Epidermal melanocyte (primary cell): ENCODE results near the gene AMBP.
"Not testable (repeated sequence)": the region's sequence is repeated elsewhere in the genome, so short reads cannot be mapped to it uniquely, and the experiment has no call there.

ENCODE experiments used
- DNase-seq: peaks from one replicate; pipeline ENCODE4 v3.0.0; 2011; ENCODE audit warnings: low spot score; ENCODE audit not compliant: insufficient read length

The AMBP gene

DNA sequence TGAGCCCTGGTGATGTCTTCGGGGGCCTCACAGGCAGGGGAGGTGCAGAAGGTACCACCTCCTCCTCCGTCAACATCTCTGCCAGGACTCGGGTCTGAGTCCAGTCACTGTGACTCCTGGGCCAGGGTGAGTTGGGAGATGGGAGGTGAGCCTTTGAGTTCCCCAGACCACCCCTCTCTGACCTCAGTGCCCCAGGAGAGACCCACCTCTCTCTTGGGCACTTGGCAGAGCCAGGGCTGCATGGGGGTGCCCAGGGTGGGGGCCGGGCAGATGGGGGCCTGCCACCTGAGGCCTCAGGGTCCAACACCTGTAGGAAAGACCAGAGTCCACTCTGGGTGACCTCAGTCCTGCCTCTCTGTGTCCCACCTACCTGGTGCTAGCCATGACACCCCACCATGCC is 14.2 kb upstream of the AMBP start:
- no peak for DNase-seq

DNA sequence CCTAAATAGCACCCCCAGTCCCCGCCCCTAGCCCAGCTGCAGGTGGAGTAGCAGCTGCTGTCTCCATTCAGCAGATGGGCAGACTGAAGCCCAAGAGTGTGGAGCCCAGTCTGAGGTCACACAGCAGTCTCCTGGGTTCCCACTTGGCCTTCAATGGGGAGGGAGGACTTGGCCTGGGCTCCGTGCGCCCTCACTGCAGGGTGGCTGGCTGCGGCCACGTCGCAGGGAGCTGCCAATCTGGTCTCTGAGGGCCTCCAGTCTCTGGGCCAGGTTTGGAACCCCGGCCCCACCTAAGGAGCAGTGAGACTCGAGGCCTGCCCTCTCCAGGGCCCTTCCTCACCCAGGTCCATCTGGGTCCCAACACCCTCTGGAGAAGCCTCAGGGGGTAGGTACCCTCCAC is 13.6 kb upstream of the AMBP start:
- no peak for DNase-seq

DNA sequence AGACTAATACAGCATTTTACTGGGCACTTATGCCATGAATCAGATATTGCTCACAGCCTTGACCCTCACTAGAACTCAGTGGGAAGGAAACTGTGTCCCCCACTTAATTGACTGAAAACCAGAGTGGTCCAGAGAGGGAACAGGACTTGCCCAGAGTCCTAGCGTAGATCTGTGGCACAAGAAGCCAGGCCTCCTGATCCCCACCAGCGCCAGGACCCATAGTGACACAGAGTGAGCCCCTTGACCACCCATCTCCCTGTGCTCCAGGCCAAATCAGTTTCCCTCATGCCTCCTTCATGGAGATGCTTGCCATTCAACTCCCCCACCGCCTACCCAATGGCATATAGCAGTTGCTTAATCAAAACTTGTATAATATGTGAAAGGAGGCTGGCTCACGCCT is 12.7 kb upstream of the AMBP start:
- DNase-seq, result no peak

DNA sequence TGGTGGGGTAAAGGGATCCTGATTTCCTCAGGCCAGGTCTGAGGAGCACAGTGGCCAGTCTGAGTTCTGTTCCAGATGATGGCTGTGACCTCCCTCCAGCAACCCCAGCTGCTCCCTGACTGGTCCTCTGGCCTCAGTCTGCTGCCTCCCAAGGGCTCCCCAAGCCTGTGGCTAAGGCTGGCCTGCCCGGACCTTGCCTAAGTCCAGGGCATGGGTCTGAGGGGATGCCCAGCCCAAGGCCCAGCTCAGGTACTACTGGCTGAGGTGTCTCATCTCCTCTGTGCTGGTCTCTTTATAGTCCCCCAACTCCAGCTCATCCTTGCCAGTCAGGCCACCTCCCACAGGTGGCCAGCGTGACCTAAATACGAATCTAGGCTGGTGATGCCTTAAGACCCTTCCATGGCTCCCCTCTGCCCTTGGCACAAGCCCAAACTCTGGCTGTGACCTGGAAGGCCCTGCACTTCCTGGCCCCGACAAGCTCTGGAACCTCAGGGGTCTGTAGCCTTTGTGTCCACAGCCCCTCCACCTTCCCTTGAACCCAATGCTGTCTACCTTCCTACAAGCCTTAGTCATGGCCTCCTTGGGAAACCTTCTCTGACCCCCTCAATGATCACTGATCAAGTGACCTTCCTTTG is 11.2 kb upstream of the AMBP start:
- DNase-seq, result no peak

DNA sequence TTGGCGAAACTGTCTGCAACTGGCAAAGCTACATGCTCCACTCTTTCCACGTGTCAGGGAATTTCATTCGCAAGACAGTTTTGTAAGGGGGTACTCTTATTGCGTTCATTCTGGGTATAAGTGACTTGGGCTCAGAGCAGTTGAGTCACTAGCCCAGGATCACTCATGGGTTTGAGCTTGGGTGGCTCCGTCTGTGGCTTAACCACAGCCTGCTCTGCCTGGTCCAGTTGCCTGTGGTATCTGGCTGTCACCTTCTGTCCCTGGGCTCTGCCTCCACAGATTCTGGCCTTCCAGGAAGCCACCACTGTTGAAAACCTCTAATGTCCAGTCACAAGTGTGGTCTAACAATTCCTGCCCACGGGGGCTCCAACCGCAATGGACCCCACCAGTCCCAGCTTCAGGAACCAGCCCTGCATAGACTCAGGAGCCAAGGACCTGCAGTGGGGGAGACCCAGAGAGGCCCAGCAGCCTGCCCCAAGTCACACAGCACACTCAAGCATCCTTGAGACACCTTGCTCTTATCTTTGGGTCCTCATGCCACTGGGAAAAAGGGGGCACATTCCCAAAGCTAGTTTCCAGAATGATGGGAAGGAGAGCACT is 10.6 kb upstream of the AMBP start:
- no peak for DNase-seq

DNA sequence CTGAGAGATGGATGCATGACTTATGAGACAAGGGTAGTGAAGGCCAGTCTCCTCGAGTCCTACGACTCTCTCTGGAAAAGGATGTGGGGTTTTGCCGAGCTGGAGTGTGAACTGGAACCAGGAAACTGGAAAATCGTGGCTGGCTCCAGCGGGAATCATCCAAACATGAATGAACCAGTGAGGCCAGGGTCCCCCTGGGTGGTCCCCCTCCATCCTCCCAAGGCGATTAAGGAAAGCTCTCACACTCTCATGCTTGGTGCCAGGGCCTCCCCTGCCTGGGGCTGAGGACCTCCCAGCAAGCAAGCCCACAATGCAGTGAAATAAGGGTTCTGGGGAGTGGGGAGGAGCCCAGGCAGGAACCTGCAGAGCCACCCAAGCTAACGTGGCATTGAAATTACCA is 9.6 kb upstream of the AMBP start:
- no peak for DNase-seq

DNA sequence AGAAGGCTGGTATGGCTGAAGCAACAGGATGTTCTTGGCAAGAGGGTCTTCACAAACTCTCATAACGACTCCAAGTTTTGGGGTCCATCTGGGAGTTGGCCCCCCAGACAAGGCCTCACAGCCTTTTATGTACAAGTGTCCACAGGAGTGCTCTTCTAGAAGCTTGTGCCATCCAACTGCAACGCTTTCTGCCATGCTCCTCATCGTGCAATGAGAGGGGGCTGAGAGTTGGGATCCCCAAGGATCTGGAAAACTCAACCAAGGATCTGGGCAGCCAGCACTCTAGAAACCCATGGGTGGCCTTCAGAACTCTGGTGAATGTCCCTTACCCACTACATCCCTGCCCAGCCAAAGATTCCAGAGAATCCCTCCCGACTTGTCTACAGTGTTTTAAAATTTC is 8.5 kb upstream of the AMBP start:
- no peak for DNase-seq

DNA sequence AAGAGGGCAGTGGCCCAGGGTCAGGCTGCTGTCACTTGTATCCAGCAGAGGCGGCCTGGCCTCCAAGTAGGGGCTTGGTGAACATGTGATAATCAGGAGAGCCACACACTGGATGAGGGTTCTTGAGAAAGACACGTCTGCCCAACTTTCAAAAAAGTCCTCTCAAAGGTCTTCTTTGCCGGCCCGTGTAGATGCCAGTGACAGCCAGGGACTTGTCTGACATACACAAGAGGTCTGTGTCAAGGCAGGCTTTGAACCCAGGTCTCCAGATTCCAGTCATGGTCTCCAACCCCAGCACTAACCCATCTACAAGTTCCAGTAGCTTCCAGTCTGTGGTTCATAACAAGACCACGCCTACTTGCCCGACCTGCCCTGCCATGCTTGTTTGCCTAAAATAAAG is 7.9 kb upstream of the AMBP start:
- no peak for DNase-seq

DNA sequence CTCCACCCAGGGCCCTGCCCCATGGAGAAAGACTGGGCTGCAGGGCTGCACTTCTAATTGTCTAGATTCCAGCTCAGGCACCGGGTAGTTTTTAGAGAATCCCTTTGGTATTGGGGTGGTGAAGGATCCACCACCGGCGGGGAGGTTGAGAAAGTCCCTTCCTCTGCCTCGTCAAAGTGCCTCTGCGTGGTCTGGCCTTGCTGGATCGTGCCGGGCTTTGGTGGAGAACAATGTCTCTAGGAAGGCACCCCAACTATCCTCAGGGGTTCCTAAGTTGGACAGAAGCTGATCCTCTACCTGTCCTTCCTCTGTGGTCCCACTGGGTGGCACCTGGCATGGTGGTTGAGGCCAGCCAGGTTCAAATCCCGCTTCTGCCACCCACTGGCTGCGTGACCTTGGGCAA is 7.3 kb upstream of the AMBP start:
- DNase-seq, result no peak

DNA sequence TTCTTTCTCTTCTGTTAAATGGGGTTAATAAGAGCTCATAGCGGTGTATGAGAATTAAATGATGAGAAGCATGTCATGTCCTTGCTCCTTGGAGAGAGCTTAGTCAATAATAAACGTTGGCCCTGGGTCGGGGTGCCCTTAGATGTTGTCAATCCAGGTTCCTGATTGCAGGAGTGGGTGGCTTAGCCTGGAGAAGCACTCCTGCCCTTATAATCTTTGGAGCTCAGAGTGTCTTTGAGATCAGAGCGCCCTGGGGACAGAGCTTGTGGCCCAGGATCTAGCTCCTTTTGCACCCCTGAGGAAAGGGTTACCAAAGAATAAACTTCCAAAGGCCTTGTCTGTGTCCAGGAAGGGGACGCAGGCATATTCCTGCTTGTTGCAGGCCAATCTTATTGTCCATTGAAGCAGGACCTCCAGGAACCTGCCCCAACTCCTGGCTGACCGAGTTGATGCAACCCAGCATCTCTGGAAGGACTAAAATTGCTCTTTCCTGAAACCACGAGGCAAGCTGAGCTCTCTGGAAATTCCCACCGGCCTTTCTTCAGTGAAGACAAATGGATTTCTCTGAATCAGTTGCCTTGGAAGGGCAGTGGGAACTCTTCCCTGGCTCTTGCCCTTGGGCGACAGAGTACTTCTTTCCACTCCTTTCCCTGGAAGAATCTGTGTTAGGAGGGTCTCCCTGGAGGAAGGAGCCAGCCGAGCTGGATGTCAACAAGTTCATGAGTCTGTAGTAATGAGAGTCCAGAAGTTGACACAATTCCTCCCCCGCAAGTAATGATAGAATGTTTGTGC is 6.4 kb upstream of the AMBP start:
- DNase-seq, result no peak

DNA sequence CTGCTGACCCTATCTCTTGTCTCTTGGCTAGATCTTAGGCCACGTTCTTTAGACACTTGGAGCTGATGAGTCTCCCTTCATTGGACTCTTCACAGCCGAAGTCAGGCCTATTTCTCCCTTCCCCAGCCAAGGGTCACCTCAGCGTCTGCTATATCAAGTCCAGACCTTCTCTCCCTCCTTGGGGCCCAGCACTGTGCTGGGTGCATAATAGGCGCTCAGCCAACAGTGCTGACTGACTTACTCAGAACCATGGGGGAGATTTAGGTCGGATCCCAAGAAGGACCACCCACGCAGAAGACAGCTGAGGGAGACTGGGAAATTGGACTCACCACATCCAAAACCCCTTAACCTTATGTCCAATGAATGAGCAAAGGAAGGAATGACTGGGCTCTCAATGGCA is 5.6 kb upstream of the AMBP start:
- no peak for DNase-seq

DNA sequence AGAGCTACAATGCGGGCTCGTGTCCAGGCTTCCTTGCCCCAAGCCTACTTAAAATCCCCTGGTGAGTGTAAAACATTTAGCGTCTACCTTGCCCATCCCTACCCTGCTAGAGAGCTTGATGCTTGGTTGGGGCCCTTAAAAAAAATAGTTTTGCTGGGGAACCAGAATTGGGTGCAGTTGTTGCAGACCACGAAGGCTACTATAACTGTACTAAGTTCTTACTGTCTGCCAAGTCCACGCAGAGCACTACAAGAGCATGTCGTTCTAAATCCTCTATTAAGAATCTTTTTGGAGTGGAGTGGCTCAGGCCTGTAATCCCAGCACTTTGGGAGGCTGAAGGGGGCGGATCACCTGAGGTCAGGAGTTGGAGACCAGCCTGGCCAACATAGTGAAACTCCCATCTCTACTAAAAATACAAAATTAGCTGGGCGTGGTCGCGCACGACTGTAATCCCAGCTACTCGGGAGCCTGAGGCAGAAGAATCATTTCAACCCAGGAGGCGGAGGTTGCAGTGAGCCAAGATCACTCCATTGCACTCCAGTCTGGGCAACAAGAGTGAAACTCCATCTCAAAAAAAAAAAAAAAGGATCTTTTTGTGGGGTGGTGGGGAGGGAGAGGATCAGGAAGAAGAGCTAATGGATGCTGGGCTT is 4.8 kb upstream of the AMBP start:
- DNase-seq, result not testable (repeated sequence)

DNA sequence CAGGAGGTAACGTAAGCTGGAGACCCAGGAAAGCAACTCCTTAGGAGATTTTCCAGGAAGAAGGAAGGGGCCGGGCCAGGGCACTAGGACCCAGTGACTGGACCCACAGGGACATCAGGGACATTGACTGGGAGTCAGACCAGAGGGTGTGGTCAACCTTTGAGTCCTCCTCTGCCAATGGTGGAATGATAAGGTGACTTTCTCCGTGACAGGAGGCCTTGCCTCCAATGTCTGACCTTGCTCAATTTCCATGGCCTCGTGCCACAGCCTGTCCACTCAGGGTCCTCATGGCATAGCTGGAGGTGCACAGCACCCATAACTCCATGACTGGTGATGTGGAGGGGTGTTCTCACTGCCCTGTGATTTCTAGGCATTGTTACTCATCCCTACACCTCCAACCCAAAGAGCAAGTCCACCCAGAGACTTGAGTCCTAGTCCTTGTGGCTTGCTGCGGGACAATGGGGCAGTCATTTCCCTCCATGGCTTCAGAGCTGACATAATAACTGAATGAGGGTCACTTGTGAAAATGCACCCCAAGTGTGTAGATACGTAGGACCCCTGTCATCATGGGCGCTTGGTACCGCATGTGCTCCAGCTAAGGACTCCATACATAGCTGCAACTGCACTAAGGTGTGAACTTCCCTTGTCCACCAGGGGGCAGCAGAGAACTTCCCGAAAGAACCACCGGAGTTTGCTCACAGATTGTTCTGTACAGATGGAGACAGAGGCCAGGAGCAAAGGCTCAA is 4.1 kb upstream of the AMBP start:
- peak; percentile 96 for DNase-seq

DNA sequence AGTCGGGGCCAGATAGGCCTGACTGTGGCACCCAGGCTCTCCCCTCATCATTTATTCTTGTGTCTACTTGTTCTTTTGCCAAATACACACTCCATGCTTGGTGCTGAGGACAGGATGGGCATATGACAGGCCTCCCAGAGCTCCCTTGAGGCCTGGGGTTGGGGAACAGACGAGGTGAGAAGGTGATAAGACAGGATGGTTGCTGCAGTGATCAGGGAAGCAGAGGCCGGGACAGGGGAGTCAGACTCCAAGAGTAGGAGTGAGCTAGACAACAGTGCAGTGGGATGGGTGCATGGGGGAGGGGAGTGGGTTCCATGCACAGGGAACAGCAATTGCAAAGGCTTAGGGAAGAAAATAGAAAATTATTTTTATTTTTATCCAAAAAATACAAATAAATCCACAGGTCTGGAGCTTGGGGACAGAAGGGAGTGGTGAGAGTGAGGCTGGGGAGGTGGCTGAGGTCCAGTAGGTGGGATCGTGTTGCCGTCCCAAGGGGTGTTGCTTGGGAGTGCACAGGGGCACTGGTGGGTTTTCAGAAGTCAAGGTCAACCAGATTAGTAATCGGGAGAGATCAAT is 3.4 kb upstream of the AMBP start:
- no peak for DNase-seq

DNA sequence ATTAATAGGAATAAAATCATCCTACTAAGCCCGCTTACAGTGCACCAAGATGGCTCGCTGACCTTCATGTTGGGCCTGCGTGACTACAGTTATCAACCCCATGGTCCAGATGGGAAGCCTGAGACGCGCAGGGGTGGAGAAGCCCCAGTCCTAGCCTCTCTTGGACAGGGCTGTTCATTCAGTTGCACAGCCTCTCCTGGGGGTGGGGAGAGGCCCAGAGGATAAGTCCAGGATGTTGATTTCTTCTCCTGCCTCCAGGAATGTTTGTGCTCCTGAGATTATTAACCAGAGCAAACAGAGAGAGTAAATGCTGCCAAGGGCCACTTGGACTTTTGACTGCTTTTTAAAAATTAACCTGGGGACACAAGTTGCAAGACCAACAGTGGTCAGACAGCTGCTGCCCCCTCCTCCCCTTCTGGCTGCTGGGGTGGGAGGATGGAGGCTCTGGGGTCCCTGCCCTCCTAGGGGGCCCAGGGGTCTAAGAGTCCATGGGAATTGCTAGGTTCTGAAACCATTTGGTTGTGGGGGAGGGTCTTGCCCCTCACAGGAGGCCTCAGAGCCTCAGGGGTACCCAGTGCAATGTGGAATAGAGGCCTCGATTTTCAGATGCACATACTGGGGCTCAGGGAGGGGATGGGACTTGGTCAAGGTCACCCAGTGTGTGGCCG is 2.8 kb upstream of the AMBP start:
- DNase-seq, result no peak

DNA sequence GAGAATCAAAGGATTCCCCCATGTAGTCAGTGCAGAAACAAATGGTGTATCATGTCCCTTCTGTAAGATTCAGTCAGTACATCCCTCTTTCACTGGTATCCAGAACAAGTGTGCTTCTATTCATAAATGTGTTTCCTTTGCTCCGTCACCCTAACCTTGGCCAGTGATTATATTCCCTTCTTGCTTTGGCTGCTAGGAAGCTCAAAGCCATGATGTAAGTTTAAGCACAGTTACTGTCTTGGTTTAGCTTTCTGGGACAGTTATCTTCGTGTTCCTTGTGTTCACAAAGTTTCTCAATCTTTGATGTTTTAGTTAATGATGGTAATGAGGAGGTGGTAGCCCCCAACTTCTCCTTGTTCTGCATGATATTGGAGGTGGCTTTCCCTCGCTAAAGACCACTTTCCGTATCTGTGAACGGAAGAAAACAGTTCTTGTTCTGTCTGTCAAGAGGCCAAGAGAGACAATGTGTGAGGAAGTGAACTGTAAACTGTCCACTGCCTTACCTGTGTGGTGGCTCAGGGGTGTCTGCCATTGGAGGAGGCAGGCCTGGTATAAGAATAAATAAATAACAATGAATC is 2.2 kb upstream of the AMBP start:
- no peak for DNase-seq

DNA sequence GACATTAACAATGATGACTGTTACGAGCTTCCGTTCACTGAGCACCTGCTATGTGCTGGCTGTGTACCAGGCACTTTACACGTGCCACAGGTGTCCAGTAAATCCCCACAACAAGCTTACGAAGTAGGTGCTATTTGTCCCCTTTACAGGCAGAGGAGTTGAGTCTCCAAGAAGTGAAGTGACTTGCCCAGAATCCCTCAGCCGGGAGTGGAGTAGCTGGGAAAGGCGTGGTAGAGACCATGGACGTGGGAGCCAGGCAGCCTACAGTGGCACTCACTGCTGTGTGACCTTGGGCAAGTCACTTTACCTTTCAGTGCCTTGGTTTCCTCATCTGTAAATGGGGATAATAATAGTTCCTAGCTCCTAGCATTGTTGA is 669 bp upstream of the AMBP start:
- no peak for DNase-seq

DNA sequence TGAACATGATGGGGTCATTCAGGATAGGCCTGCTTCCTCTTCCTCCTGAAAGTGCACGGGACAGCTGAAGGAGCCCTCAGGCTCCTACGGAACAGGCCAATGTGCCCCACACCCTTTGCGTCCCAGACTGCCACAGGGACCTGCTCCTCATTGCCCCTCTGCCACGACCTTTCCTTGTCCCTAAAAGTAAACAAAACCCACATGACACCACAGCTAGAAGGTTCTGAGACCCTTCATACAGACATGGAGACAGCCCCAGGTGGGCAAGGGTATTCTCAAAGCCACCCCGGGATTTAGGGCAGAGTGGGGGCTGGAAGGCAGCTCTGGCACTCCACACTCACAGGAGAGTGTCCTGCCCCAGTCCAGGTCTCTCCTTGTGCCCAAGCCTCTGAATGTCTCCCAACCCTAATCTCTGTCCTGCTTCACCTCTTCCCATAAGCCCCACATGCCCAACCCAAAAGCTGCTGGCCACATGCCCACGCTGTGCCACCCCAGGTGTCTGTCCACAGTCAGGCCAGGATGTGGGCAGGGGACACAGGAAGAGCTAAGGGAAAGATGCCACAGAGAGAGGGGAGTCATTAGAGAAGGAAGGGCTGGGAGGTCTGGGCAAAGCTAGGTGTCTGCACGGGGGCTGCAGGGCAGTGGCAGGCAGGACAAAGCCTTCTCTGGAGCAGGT is 800 bp downstream of the AMBP start:
- DNase-seq, result no peak

DNA sequence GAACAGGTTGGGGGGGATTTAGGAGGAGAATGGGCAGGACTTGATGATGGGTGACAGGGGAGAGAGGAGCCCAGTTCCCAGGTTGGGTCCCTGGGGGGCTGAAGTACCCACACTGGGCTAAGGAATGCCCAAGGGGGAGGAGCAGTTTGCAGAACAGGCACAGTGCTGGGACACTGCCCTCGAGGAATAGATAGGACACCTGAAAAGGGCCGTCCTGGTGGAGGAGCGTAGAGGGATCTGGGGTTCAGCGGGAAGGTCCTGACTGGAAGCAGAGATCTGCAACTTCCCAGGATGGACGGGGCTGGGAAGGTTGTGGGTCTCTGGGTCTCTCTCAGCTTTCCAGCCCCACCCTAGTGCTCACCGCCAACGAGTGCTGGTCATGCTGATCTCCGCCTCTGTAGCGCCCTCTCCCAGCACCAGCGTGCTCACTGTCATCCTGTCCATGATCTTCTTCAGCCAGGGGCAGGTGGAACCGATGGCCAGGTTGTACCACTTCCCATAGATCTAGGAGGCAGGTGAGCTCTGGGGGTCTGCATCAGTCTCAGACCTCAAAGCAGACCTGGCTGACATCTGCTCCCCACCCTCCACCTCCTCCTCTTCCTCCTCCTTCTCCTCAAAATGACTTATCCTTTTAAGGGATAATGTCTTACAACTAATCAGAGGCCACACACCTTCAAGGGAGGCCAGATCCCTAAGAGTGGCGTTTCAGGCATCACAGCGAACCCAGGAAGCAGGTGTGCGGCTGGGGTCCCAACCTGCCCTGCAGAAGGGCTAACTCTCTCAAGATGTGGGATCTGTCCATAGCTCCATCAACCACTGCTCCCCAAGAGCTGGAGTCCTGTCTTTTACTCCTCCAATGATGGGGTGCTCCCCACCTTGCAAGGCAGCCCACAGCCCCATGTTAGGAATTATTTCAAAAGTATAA is 1.6 kb downstream of the AMBP start:
- DNase-seq, result no peak
